GM19372 (cell line): Measurements from ENCODE around the gene MAPKAPK3.
"Not testable (repeated sequence)": the region's sequence is repeated elsewhere in the genome, so short reads cannot be mapped to it uniquely, and the experiment has no call there.

Experiments used
- ATAC-seq: cut with Tn5 transposase; IDR thresholded peaks from one replicate; pipeline ENCODE4 v1.9.1; 2021; ENCODE audit warnings: mild to moderate bottlenecking, low read depth, moderate library complexity; ENCODE audit not compliant: unreplicated experiment

MAPKAPK3 gene

DNA sequence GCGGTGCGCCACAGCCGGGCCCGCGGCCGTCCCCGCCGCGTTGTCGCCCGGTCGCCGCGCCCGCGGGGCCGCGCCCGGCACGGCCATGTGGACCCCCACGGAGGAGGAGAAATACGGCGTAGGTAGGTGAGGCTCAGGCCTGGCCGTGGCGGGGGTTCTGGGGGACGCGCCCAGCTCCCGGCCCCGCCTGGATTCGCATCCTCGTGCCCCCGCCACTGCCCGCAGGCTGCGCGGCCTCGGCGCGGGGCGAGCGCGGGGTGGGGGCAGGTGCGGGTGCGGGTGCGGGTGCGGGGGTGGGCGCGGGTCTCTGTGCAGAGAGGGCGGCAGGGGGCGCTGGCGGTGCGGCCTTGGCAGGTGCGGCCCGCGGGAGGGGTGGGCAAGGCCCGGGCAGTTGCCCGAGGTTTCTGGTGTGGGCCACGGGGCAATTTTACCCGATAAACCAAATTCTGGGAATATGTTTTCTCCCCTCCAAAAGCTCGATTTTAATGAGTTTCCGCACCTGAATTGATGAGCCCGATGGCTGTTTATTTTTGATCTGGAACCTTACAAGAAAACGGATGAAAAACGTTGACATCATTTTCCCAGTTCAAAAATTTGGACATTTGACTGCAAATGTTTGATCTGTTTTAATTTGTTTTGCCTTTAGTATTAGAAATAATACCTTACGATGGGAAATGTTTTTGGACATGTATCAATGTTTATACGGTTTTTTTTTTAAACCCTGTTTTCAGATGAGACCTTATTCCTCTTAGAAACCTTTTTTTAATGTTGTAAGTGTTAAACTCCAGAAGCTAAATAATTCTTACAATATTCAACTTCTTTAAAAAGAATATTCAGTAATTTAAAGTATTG lies 58.5 kb downstream of the MAPKAPK3 start:
- ATAC-seq, result peak; percentile 35

DNA sequence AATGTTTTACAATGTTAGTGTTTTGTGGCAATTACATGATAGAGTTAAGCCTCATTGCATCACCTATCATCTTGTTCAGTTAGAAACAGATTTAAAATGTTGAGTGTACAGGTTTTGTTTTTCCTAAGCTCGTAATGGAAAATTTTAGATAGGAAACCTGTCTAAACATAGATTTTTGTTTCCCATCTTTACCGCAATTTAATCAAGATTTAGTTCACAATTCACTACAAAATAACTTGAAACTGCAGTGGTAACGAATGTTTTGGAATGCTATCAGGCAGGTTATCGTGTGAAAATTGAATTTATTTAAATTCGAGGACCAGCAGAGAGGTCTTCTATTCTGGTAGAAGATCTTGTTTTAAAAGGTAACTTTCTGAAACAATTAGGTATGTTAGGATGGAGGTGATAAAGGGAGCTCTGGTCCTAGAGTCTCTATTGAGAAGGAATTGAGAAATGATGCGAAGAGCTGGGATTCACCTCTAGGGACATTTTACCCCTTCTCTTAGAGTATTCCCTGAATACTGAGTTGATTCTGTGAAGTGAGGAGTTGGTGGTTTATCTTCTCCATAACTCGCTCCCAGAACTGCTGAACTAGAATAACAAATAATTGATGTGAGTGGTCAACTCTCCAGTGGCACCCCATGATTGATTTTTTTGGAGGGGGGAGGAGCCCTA lies 59.2 kb downstream of the MAPKAPK3 start:
- no peak for ATAC-seq

DNA sequence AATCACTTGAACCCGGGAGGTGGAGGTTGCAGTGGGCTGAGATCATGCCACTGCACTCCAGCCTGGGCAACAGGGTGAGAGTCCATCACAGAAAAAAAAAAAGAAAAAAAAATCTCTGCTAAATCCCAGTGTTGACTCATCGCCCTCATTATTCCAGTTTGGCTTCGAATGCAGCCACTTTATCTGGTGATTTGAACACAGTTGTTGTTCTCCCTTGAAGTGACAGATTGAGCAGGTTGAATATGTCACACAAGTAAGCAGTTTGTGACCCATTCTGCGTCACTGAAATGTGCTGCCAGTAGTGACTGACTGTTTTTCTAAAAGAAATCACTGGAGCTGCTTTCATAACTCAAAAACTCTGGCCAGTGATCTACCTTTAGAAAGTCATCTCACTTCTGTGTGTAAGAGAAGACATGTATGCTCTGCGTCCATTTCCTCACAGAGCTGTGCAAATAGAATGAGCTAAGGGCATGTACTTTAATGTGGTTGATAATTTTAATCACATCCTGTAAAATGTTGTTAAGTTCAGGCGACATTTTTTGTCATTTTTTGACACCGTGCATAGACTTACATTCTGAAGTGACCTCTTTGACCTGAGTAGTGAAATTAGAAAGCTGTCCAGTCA lies 70.3 kb downstream of the MAPKAPK3 start:
- ATAC-seq, result no peak

DNA sequence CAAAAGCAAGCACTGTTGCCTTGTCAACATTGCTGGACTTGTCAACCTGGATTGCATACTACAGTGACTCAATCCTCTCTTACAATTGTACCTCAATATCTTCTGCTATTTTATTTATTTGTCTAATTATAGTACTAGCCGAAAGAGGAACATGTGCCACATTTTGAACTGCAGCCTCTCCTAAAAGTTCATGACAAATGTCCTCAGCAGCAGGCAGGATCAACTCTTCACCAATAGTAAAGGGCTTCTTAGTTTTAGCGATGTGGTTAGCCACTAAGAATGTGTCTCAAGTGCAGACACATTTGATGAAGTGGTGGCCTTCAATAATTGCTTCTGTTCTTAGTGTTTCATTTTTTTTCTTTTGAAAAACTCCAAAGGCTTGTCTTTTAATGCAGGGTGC lies 71.0 kb downstream of the MAPKAPK3 start:
- ATAC-seq, result no peak

DNA sequence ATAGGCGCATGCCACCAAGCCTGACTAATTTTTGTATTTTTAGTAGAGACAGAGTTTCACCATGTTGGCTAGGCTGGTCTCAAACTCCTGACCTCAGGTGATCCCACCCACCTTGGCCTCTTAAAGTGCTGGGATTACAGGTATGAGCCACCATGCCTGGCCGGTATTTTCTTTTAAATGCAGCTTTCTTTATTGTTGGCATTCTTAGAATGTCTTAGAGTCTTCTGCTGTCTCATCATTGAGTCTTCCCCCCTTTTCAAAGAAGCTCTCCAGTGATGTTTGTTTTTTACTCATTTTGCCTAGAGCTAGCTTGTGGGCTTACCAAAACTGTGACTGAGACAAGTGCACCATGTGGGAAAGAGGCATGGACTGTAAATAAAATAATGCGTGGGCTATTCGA lies 71.7 kb downstream of the MAPKAPK3 start:
- not testable (repeated sequence) for ATAC-seq

DNA sequence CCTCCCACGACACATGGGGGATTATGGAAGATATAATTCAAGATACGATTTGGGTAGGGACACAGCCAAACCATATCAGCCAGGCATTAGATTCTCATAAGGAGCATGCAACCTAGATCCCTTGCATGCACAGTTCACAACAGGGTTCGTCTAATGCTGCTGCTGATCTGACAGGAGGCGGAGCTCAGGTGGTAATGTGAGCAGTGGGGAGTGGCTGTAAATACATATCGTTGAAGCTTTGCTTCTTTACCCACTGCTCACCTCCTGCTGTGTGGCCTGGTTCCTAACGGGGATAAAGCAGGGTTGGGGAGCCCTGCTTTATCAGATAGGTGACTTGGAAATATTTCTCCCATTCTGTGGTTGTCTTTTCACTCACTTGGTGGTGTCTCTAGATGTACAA lies 72.6 kb downstream of the MAPKAPK3 start:
- ATAC-seq, result no peak

DNA sequence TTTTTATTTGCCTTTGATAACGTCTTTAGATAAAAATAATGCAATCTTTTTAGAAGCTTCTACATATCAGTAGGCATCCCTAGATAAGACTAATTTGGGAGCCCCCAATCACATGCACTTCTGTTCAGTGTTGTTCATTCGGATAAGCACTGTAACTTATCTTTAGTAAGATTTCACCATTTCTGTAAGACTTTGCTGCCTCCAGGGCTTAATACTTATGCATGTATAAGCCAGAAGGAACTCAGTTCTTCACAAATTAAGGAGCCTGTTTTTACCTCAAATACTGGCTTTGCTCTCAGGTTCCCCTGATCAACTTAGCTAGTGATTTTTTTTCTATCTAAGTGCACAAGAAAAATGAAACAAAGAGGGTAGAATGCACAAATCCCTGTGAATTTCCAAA lies 78.1 kb downstream of the MAPKAPK3 start:
- ATAC-seq, result no peak

DNA sequence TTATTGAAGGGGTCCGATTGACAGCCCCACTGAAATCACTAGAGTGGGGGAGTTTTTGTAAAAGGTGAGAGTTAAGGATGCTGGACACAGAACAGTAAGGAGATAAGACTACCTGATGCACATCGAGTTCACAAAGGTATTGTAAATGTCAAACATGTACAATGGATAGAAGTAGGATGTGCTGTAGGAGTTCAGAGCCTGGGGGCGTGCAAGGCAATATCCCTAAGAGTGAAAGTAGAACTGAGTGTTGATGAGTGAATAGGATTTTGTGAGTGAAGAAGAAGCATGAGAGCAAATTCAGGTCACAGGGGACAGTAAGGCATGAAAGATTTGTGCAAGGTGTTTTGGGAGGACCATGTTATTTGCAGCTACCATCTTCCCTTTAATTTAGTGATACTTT lies 79.3 kb downstream of the MAPKAPK3 start:
- ATAC-seq, result no peak

DNA sequence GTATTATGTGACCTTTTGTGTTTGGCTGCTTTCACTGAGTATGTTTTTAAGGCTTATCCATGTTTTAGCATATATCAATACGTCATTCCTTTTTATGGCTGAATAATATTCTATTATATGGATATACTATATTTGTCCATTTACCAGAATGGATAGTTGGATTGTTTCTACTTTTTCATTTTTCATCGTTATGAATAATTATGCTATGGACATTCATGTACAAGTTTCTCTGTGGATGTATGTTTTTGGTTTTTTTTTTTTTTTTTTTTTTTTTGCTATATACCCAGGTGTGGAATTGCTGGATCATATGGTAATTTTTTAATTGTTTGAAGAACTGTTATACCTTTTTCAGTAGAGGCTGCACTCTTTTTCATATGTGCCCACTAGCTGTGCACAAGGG lies 81.3 kb downstream of the MAPKAPK3 start:
- ATAC-seq, result no peak
